Glomerular visceral epithelial cell (primary cell): Measurements from ENCODE around the gene PPP2R3C.
"Not testable (repeated sequence)": the region's sequence is repeated elsewhere in the genome, so short reads cannot be mapped to it uniquely, and the experiment has no call there.

Experiments used
- DNase-seq: peaks from one replicate; pipeline ENCODE4 v3.0.0-alpha.2; 2016; ENCODE audit errors: extremely low spot score

The PPP2R3C gene

GRCh38 chr14:35121887-35122695 lies at the start of gene PPP2R3C, which contains the start of gene PRORP:
Gene PPP2R3C (minus strand): TSS chr14:35121990. CDS start chr14:35121959, 31 bp downstream.
Gene PRORP (plus strand): TSS chr14:35122552. CDS start chr14:35123246, 694 bp downstream.
- DNase-seq: peak; percentile 98

GRCh38 chr14:35167496-35167895 lies 45.7 kb upstream of the PPP2R3C start:
- DNase-seq: no peak

GRCh38 chr14:35164849-35165248 lies 43.1 kb upstream of the PPP2R3C start:
- DNase-seq: no peak

GRCh38 chr14:35163384-35163783 lies 41.6 kb upstream of the PPP2R3C start:
- no peak for DNase-seq

- peak; percentile 32 for DNase-seq
Measured at GRCh38 chr14:35161231-35161630, 39.4 kb upstream of the PPP2R3C start.

GRCh38 chr14:35159742-35160409 lies 38.1 kb upstream of the PPP2R3C start:
- peak; percentile 83 for DNase-seq

- DNase-seq: peak; percentile 28
Measured at GRCh38 chr14:35158951-35159653, 37.3 kb upstream of the PPP2R3C start.

- DNase-seq: no peak
Measured at GRCh38 chr14:35158491-35158890, 36.7 kb upstream of the PPP2R3C start.

- peak; percentile 64 for DNase-seq
Measured at GRCh38 chr14:35155962-35156361, 34.2 kb upstream of the PPP2R3C start.

GRCh38 chr14:35154016-35154415 lies 32.2 kb upstream of the PPP2R3C start:
- no peak for DNase-seq

GRCh38 chr14:35152531-35152930 lies 30.7 kb upstream of the PPP2R3C start:
- DNase-seq: not testable (repeated sequence)

- no peak for DNase-seq
Measured at GRCh38 chr14:35149239-35149638, 27.4 kb upstream of the PPP2R3C start.

GRCh38 chr14:35147711-35148110 lies 25.9 kb upstream of the PPP2R3C start:
- DNase-seq: no peak

- DNase-seq: no peak
Measured at GRCh38 chr14:35147186-35147585, 25.4 kb upstream of the PPP2R3C start.

- DNase-seq: peak; percentile 0
Measured at GRCh38 chr14:35146711-35147149, 24.9 kb upstream of the PPP2R3C start.

- DNase-seq: no peak
Measured at GRCh38 chr14:35144029-35144428, 22.2 kb upstream of the PPP2R3C start.

- no peak for DNase-seq
Measured at GRCh38 chr14:35140718-35141581, 19.2 kb upstream of the PPP2R3C start.

GRCh38 chr14:35138585-35138984 lies 16.8 kb upstream of the PPP2R3C start:
- DNase-seq: no peak

GRCh38 chr14:35134329-35135123 lies 12.7 kb upstream of the PPP2R3C start:
- no peak for DNase-seq

- DNase-seq: no peak
Measured at GRCh38 chr14:35133542-35134328, 11.9 kb upstream of the PPP2R3C start.
